Heart left ventricle (tissue), 13 donors: Measurements from ENCODE around the gene TANGO2.

Source experiments
- CTCF ChIP-seq, 12 donors: fragments of 200-600 bp; sonication (generic) in 4 of 12; IDR thresholded peaks; one replicate each; pipeline versions ENCODE4 v1.5.0 to v1.8.0; 2018 to 2022; ENCODE audit warnings: antibody characterized with exemption in 12 of 12, mild to moderate bottlenecking in 5 of 12
- POLR2A ChIP-seq, 2 donors: fragments of 450-650 bp; IDR thresholded peaks; one replicate each; pipeline ENCODE4 v1.6.1; 2017; ENCODE audit warnings: antibody characterized with exemption in 2 of 2, mild to moderate bottlenecking in 2 of 2, moderate library complexity in 2 of 2
- donor health status: ischemic (EF 13 %, LVEDD 7.1; RV severe dilation, severe dysfunction).
- donor health status: DM: no; HTN: yes; CAD: no.
- donor health status: DM: no; HTN: no; CAD: no.
- donor health status: ischemic (EF 25% LVEDD 6.9; RV normal size, moderate dysfunction).
- donor health status: ischemic (EF 25% LVEDD 5.7; RV mildly dilated, moderate dysfunction).
- donor health status: ischemic (EF 35%, LVEDD 5.7; RV mildly dilated, moderate dysfunction).
- donor health status: nonischemic (EF 11% LVEDD 7.7; RV severe dilation, severe dysfunction).
- donor health status: DM: yes; HTN: yes; CAD: no.
- donor health status: PGD.
- donor health status: ischemic (EF 29% LVEDD 5.4; RV normal size, mild dysfunction).
- donor health status: nonischemic (EF 23%, LVEDD 6.1; RV moderate dilation, normal function).

DNA sequence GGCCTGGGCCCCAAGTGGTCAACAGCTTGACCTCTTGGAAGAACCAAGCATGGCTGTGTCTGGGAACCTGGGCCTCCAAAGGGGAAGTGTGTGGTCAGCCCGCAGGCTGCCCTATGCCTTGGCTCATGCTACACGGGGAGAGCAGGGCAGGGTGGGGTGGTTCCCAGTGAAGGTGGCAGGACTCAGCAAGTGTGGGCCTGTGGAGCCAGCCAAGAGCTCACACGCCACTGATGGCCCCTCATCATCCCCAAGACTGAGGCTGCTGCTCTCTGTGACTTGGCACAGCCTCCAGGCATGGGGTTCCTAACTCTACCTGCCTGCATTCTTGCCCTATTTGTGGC lies 43.2 kb downstream of the TANGO2 start:
- TF ChIP-seq CTCF (IDR thresholded peaks at IDR 0.05) (no peak), POLR2A (IDR thresholded peaks at IDR 0.05) (no peak)
